Activated T-cell treated with anti-CD3 and anti-CD28 coated beads, Interleukin-2, amount 50 U/mL, for 72 hours (primary cell): ENCODE measurements around the gene SLC40A1. TPM values are rescaled to one million over a fixed set of nuclear protein-coding genes. Genes with fewer than 3 reads are reported as not detected.

Source experiments
- ATAC-seq, 2 donors: fragments of 150-1000 bp; cut with Tn5 transposase; replicated peaks in 1 of 2; 2 replicates each; pipeline ENCODE4 v1.10.0; 2021; ENCODE audit warnings: moderate library complexity in 2 of 2, mild to moderate bottlenecking in 1 of 2
- DNase-seq, 2 donors: peaks; one replicate each; pipeline ENCODE4 v3.0.0; 2021 to 2022; ENCODE audit warnings: mixed read lengths in 1 of 2
- H3K27ac Mint-ChIP-seq: one replicate; pipeline ENCODE4 v1.8.0; 2022; ENCODE audit warnings: mild to moderate bottlenecking, moderate library complexity, mixed read lengths
- H3K27me3 Mint-ChIP-seq: one replicate; pipeline ENCODE4 v1.8.0; 2022; ENCODE audit warnings: low read depth, mixed read lengths
- H3K36me3 Mint-ChIP-seq, 2 donors: one replicate each; pipeline ENCODE4 v1.8.0; 2022; ENCODE audit warnings: mixed read lengths in 2 of 2, mild to moderate bottlenecking in 1 of 2; ENCODE audit not compliant: insufficient read depth in 2 of 2
- H3K4me1 Mint-ChIP-seq: one replicate; pipeline ENCODE4 v1.8.0; 2022; ENCODE audit warnings: low read depth, mixed read lengths
- H3K4me3 Mint-ChIP-seq, 2 donors: one replicate each; pipeline ENCODE4 v1.8.0; 2022; ENCODE audit warnings: mild to moderate bottlenecking in 2 of 2, mixed read lengths in 2 of 2, moderate library complexity in 2 of 2
- H3K9me3 Mint-ChIP-seq, 2 donors: one replicate each; pipeline ENCODE4 v1.8.0; 2022; ENCODE audit warnings: mixed read lengths in 2 of 2
- total RNA-seq, 2 donors: library from RNA; stranded (reverse); gene quantifications; one replicate each; pipeline ENCODE4 v1.2.3, GENCODE V29; 2022

Gene SLC40A1
- total RNA-seq, 2 donors from 2014 or later: 4.5 to 5.0 TPM

- H3K4me1 Mint-ChIP-seq: no peaks in the 10 kb centered on the region
- ATAC-seq: no peak
Measured at GRCh38 chr2:189517847-189518535, 62.6 kb downstream of the SLC40A1 start.

GRCh38 chr2:189516546-189516945 lies 64.0 kb downstream of the SLC40A1 start:
- ATAC-seq (no peak), DNase-seq (no peak)
- no peaks in the 10 kb centered on the region for H3K4me1 Mint-ChIP-seq
- no peaks in the 10 kb centered on the region for H3K9me3 Mint-ChIP-seq
- H3K27ac Mint-ChIP-seq: no peak overlapping the region
- H3K36me3 Mint-ChIP-seq: no peaks in the 10 kb centered on the region
- no peak overlapping the region for H3K4me3 Mint-ChIP-seq
- no peaks in the 10 kb centered on the region for H3K27me3 Mint-ChIP-seq

More at GRCh38 chr2:189517847-189518535, 62.6 kb downstream of the SLC40A1 start:
- DNase-seq: no peak
- Mint-ChIP-seq H3K27ac (no peak overlapping the region), H3K27me3 (no peaks in the 10 kb centered on the region), H3K36me3 (no peaks in the 10 kb centered on the region), H3K4me3 (no peak overlapping the region), H3K9me3 (no peaks in the 10 kb centered on the region)

GRCh38 chr2:189515264-189515663 lies 65.3 kb downstream of the SLC40A1 start:
- ATAC-seq (no peak), DNase-seq (no peak)
- Mint-ChIP-seq H3K4me1 (no peaks in the 10 kb centered on the region), H3K27me3 (no peaks in the 10 kb centered on the region), H3K36me3 (no peaks in the 10 kb centered on the region), H3K4me3 (no peak overlapping the region), H3K27ac (no peak overlapping the region), H3K9me3 (no peaks in the 10 kb centered on the region)

- ATAC-seq: no peak
- Mint-ChIP-seq H3K9me3 (peaks cover 0 to 2% of the 10 kb centered on the region in 2 donors), H3K4me3 (no peak overlapping the region), H3K27ac (no peak overlapping the region), H3K27me3 (no peaks in the 10 kb centered on the region), H3K4me1 (no peaks in the 10 kb centered on the region), H3K36me3 (no peaks in the 10 kb centered on the region)
- no peak for DNase-seq
Measured at GRCh38 chr2:189514104-189514503, 66.5 kb downstream of the SLC40A1 start.

- H3K27me3 Mint-ChIP-seq: no peaks in the 10 kb centered on the region
Measured at GRCh38 chr2:189512879-189513278, 67.7 kb downstream of the SLC40A1 start.

GRCh38 chr2:189511960-189512319 lies 68.6 kb downstream of the SLC40A1 start:
- ATAC-seq: no peak
- no peak overlapping the region for H3K4me3 Mint-ChIP-seq
- H3K9me3 Mint-ChIP-seq: peaks cover 4 to 8% of the 10 kb centered on the region in 2 donors
- no peaks in the 10 kb centered on the region for H3K4me1 Mint-ChIP-seq
- peaks cover 0 to 3% of the 10 kb centered on the region in 2 donors for H3K36me3 Mint-ChIP-seq
- H3K27ac Mint-ChIP-seq: no peak overlapping the region
- no peaks in the 10 kb centered on the region for H3K27me3 Mint-ChIP-seq
- DNase-seq: no peak

More at GRCh38 chr2:189512879-189513278, 67.7 kb downstream of the SLC40A1 start:
- Mint-ChIP-seq H3K36me3 (peaks cover 0 to 3% of the 10 kb centered on the region in 2 donors), H3K27ac (no peak overlapping the region), H3K4me1 (no peaks in the 10 kb centered on the region), H3K9me3 (peaks cover 4 to 8% of the 10 kb centered on the region in 2 donors), H3K4me3 (no peak overlapping the region)
- ATAC-seq (no peak), DNase-seq (no peak)

GRCh38 chr2:189511210-189511959 lies 69.2 kb downstream of the SLC40A1 start:
- ATAC-seq (no peak), DNase-seq (no peak)
- no peaks in the 10 kb centered on the region for H3K27me3 Mint-ChIP-seq
- H3K27ac Mint-ChIP-seq: no peak overlapping the region
- peaks cover 3% of the 10 kb centered on the region for H3K4me1 Mint-ChIP-seq
- H3K36me3 Mint-ChIP-seq: peaks cover 0 to 3% of the 10 kb centered on the region in 2 donors
- peaks cover 4 to 8% of the 10 kb centered on the region in 2 donors for H3K9me3 Mint-ChIP-seq
- no peak overlapping the region for H3K4me3 Mint-ChIP-seq

Other genes starting within 250 kb of the SLC40A1 start
- gene WDR75, start 139.3 kb downstream of the SLC40A1 start, total RNA-seq: 10 to 100 TPM; 59.1 to 75.1 TPM
- 10 to 100 TPM; 52.1 to 59.1 TPM for gene ASNSD1, start 80.7 kb upstream of the SLC40A1 start, total RNA-seq
- gene ANKAR, start 93.9 kb upstream of the SLC40A1 start, total RNA-seq: 1 to 10 TPM; 5.9 to 7.5 TPM
- gene OSGEPL1, start 182.0 kb upstream of the SLC40A1 start, total RNA-seq: 10 to 100 TPM; 10.2 to 10.3 TPM
- 100 to 1,000 TPM; 101 to 121 TPM for gene ORMDL1, start 203.6 kb upstream of the SLC40A1 start, total RNA-seq
- 10 to 100 TPM; 37.9 to 52.7 TPM for gene PMS1, start 203.7 kb upstream of the SLC40A1 start, total RNA-seq